HL-60/S4 (cell line): ENCODE measurements around the gene AGBL3.

Experiments used
- in situ Hi-C: fragments of 300-500 bp; cut with MboI; formaldehyde crosslinking; loops from 2 replicates; pipeline ENCODE4 v1.14.3; 2022; ENCODE audit warnings: low sequenced_read_pairs

The AGBL3 gene

DNA sequence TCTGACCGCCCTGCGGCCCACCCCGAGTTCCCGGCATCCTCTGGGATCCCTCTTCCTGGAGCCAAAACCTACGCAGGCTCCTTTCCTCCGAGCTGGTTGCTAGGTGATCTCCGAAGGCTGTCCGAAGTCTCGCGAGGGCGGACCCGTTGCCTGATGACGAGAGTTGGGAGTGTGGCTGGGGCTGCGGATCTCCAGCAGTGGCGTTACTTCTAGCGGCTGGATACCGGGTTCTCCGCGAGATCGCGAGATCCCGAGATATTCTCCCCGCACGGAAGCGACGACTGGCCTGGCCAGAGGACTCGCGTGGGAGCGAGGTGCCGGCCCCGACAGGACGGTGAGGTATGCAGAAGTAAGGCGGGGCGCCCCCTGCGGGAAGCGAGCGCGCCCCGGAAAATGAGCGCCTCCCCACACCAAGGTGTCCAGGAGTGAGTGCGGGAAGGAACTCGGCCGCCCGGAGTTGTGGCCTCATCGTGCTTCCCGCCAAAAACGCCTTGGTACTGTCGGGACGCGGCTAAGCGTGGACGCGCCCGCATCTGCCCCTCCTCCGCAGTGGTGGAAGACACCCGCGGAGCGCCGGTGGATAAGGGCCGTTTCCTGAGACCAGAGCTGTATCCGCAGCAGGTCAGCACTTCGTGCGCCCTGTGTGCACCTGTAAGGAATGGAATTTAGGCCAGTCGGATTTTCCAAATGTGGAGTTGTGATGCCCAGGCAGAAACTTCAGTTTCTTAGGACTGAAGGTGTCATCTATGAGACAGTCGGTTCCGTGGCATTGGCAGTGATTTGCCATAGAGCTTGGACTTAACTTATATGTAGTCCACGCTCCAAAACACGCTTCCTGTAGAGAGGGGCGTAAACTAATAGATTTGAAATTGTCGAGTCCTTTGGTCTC, at the start of gene AGBL3:
TSS of gene AGBL3 (plus strand) at position 146 of the 889 bp plus-strand sequence. CDS start 1,426 bp downstream, outside the sequence.
- in situ Hi-C loops = loop anchor here (10.0 kb wide), 1 partner anchor 178 kb away; no protein-coding TSS in a partner anchor

DNA sequence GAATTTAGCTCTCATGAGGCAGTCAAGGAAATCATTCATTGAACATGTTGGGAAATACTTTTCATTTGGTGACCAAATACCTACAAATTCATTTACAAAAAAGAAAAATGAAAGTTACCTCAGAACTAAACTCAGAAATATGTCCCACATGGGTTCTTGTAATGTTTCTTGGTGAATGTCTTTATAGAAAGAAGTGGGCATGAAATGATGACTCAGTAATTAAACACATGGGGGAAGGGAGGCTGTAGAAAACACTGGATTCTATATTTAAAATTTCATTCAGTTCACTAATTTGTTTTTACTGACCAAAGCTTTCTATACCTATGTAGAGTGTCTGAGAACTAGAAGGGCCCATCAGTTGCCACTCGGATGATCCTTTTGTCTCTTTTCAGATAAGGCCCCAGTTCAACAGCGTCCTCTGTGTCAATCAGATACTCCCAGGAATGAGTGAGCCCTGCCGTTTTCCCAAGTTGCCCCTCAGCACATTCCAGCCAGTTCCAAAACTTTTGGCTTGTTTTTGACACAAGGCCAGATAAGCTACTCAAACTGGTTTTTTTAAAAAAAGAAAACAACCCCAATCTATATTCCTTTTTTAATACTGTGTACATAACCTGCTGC, 49.3 kb upstream of the AGBL3 start:
- in situ Hi-C loops = no loop called here

DNA sequence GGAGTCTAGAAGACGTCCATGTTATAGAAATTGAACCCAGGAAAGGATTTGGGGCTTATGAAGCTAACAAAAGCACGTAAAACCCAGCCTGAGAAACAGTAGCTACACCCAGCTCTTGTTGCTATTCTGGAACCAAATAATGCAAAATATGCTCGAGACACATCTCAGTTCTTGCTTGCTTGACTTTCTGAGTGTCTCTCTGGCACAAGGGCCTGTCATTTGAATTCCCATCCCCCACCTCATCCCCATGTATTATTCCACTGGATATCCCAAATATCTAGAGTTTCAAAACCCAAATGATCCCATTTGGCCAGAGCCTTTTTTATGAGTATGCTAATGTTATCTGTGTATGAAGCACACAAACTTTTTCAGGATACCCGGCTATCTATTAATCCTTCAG, 48.2 kb upstream of the AGBL3 start:
- in situ Hi-C loops = no loop called here

DNA sequence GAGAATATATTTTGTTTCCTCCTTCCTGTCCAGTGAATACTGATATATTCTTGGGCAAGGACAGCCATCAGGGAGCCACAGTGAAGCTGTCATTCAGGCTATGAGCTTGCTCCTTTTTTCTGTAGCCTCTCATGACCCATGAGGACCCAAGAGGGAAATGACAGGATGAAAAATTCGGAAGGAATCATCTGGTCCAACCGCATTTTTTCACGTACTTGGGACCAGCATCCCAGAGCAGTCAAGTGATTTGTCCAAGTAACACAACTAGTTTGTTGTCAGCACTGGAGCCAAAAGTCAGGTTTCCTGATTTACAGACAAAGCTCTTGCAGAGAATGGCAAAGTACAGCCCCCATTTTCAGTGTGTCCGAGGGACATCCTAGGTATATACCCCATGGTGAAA, 47.2 kb upstream of the AGBL3 start:
- in situ Hi-C loops = no loop called here

DNA sequence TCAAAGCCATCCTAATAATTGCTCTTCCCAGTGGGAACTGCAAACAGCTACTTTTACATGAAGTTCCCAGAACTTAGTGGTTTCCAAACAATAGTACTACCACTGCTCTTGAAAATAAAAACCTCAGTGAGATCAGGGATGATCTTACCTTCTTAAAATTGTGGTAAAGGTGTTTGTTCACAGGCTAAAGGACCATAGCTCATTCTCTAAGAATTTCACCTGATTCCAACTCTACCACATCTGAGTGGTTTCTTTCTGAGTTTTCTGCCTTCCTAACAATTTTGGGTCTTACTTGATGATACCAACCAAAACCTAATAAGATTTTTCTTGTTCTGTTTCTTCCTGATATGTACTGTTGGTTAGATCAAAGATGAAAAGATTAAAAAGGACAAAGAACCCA, 45.6 kb upstream of the AGBL3 start:
- in situ Hi-C loops = no loop called here

DNA sequence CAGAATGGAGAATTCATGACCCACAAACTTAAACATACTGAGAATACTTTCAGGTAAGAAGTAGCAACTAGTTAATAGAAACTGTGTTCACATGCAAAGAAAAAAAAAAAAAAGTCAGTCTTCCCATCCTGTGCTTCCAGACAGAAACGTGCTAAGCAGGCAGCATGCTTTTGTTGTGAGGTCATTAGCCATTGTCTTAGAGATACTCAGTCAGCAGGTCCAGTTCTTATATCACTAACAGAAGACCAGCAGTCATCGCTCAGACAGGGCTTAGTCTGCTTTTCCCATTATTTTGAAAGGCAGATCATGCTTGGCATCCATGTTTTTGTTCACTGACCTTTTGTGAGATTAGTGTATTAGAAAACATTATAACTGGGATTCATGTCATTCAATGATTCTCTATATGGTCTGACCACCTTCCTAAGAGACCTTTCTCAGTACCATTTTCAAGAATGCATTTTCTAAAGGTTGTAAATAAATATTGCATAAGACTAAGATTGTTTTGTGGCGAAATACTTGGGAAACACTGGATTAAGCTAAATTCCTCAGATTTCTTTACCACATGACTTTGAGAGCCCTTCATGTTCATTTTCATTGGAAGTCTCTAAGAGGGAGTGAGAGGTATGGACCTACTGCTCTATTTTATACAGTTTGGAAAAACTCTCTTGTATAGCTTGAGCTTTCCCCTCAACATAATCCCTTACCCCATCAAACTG, 45.0 kb upstream of the AGBL3 start:
- in situ Hi-C loops = no loop called here

DNA sequence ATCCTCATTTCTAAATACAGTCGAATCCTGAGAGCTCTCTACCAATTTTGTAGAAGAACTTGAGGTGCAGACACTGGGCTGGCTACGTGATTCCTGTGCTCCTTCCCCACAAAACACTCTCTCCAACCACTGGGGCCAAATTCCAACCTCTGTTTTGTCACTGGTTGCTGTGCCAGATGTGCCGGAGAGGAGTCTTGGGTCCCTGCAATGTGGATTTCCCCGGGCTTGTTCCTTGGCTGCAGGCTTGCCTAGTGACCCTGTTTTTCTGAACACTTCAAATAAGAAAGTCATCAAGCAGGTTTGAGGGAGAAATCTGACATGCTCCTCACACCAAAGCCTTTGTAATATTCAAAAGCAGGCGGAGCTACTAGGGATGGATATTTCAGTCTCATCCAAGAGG, 44.4 kb upstream of the AGBL3 start:
- in situ Hi-C loops = no loop called here

DNA sequence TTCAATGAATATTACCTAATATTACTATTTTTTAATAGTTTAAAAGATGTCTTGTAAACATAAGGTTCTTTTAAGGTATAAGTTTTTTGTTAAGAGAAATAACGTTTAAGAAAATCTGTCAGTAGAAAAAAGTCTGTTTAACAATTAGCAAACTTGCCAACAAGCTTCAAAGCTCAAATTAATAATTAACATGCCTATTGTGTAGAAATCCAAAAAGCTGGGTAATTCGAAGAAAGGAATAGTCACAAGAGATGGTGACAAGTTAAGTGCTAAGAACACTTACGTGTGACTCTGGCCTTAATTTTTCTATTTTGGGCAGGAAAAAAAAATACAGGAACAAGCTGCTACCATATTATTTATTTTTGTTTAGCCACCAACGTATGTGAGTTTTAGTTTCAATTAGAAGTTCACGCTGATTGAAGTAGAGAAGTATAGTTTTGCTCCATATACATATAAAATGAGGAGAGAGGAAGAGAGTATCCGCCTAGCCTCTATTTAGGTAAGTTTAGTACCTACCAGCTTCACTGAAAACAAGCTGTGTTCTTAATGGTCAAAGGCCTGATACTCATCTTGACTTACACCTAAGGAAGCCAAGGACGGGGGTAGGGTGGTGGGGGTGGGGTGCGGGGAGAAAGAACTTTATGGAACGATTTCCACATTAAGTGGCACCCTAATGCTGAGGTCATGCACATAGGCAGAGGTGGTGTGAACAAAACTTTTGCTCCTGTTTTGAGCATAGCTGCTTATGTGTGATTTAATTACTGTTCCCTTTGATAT, 43.4 kb upstream of the AGBL3 start:
- in situ Hi-C loops = no loop called here

DNA sequence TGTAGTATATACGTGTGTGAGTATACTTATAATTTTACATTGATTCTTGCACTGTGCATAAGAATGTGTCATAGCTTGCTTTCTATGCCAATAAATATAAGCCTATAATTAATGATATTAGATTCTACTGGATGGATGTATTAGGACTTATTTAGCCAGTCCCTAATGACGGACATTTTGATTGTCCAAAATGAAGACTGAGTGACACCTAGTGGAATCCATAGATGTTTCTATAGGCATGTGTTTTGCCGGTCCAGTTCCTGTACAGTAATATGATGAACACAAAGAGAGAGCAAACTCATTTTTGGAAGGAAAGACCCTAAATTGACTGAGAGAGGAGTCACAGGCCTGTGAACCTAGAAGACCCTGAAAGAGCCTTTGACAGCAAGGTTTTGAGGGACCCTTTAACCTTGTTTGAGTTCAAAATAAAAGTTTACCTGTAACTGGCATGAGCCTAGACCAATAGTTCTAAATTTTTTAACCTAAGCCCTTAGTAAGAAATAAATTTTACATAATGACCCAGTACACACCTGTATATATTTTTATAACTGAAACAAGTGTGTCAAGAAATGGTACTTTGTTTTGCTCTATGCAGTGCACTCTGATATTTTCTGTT, 42.4 kb upstream of the AGBL3 start:
- in situ Hi-C loops = no loop called here

DNA sequence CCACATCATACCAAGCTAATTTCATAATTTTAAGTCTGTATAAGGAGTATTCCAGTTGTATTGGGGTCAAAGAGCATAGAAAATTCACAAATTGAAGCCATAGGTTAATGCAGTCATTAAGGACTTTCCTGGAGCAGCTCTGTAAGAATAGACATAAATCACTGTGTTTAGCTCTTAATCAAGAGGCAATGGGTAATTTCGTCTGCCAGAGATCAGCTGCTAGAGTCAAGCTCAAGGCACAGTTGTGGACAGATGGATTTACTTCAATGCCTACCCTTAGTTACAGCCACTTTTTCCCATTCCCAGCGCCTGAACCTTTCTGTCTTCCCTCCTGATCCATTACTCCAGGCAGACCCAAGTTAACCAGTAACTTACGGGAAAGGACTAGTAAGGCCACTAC, 40.6 kb upstream of the AGBL3 start:
- in situ Hi-C loops = no loop called here

DNA sequence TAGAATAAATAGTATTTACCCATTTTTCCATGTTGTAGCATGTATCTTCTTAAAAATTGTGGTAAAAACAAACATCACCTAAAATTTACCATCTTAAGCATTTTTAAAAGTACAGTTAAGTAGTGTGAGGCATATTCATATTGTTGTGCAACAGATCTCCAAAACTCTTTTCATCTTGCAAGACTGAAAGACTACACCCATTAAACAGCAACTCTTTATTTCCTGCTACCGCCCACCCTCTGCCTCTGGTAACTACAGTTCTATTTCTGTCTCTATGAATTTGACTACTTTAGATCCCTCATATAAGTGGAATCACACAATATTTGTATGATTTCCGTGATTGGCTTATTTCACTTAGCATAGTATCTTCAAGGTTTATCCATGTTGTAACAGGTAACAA, 40.0 kb upstream of the AGBL3 start:
- in situ Hi-C loops = no loop called here

DNA sequence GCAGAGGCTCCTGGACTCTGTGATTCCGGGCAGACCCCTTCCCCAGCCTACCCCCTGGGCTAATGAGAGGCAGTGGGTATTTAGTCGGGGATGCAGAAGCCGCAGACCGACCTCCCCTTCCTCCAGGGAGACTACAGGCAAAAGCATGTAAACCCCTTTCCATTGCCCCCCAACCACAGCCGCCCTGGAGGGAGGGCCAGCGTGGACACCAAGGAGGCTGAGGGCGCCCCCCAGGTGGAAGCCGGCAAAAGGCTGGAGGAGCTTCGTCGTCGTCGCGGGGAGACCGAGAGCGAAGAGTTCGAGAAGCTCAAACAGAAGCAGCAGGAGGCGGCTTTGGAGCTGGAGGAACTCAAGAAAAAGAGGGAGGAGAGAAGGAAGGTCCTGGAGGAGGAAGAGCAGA, 39.0 kb upstream of the AGBL3 start:
- in situ Hi-C loops = no loop called here

DNA sequence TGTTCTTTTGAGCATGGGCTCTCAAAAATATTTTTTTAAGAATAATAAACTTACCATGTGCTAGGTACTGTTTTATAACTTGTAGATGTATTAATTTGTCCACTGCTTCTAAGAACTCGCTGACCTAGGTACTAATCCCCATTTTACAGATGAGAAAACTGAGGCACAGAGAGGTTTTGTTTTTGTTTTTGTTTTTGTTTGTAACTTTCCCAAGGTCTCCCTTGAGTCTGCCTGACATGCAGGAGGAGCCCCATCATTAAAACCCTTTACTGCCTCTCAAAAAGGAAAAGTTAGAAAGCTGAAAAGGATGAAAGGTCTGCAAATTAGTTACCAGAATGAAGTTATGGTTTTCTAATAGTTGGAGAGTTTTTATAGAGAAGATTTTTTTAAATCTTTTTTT, 38.5 kb upstream of the AGBL3 start:
- in situ Hi-C loops = no loop called here

DNA sequence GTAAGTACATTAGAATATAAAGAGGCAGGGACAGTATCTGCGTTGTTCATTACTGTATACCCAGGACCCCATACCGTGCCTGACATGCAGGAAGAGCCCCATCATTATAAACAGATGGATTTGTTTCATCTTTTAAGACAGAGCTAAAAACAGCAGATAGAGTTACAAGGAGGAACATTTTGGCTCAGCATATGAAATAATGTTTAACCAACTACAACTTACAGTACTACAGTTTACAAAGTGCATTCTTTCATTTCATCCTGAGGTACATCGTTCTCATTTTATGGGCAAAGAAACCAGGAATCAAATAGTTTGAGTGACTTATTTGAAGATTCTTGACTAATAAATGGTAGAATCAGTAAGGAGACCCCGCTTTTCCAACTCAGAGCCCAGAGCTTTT, 38.1 kb upstream of the AGBL3 start:
- in situ Hi-C loops = no loop called here

DNA sequence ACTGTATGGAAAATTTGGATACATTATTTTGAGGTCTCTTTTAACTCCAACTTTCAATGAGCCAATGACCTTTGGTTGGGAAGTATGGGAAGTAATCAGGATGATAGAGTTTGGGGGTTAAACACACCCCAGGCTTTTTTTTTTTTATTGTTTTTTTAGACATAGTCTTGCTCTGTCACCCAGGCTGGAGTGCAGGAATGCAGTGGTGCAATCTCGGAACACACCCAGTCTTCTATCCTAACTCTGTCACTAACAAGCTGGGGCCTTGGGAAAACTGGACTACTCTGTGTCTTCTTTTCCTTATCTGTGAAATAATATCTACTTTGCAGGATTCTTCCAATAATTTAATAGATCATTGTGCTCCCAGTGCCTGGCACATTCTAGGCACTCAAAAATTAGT, 37.6 kb upstream of the AGBL3 start:
- in situ Hi-C loops = no loop called here

DNA sequence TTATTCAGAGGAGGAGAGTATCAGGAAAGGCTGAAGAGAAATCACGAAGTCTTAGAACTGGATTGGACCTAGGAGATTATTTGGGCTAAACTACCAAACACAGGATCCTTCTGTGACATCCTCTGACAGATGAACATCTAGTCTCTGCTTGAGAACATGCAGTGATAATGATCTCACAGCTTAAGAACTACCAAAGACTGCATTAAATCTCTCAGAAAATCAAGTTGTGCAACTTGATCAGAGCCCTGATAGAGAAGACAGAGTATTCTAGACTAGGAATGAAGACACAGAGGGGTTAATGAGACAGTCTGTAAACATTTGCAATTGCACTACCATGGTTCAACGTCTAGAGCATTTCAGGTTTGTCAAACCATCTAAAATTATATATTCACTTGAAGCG, 37.1 kb upstream of the AGBL3 start:
- in situ Hi-C loops = no loop called here

DNA sequence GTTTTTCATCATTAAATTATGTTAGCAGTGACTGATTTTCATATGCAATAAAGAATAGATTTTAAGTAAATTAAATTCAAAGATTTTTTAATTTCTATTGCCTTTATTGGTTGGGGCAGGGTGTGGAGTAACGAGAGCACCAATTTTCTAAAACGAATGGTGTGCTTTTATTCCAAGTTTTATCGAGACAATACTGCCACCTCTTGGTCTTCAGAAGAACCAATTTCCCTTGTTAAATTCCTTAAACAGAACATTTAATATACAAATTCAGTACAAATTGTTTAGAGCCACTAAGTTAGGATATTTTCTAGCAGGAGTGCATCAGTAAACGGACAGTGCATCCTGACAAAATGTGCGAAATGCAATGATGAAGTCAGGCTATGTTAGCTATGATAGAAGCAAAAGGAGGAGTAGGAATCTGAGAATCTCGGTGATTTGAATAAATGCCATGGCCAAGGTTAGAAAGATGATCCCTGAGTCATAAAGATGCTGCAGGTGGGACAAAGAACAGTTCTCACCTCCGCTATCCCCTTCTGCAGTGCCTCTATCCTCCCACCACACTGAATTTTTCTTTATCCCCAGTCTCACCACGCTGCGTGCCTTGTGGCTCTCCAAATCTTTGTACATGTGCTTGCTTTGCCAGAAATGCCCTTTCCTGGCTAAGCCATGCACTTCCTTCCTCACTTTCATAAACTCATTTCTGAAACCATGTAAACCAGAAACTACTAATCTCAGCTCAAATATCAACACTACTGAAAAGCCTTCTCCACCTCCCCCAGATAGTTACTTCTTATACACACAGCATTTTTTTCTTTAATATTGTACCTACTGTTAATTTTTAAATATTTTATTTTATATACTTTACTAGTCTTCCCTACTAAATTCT, 31.9 kb upstream of the AGBL3 start:
- in situ Hi-C loops = no loop called here

DNA sequence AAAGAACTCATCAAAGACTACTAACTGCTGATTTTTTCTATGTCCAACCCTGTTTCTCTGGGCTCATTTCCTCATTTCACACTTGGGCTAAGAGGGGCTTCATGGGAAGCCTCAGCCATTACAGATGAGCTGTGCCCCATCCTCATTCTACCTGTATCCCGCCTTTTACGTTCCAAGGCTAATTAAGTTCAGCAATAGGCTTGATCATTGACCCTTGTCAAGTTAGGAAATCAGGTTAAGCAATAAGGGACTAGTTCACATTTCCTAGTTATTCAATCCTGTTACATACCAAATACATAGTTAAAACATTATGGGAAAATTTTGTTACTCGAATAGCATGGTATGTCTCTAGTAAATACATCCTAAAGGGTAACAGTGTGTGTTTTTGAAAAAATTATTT, 29.3 kb upstream of the AGBL3 start:
- in situ Hi-C loops = no loop called here

DNA sequence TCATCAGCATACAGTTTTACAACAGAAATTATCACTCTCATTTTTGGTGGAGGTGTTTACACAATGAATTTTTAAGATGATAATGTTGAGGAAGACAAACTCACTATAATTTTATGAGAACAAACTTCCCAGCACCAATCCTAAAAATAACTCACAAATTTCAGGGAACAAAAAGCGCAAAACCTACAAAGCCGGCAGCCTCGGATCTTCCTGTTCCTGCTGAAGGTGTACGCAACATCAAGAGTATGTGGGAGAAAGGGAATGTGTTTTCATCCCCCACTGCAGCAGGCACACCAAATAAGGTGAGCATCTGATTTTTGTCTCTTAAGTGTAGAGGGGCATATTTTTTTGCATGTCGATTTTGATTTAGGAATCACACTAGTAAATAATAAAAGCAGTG, 26.5 kb upstream of the AGBL3 start:
- in situ Hi-C loops = no loop called here
